ENCODE results near the gene TTLL6.

TTLL6 gene

GRCh38 chr17:48724251-48725003 is 92.6 kb downstream of the TTLL6 start:
- peaks cover 0 to 2% of the 10 kb centered on the region in 2 donors for H3K36me3 ChIP-seq (ENCODE audit: control insufficient read depth in 2 of 2, insufficient read depth in 2 of 2, low read length in 2 of 2)
- H3K9me3 ChIP-seq (ENCODE audit: control insufficient read depth in 2 of 2, low read length in 2 of 2), result no peaks in the 10 kb centered on the region
- H3K27ac ChIP-seq (ENCODE audit: low read depth in 2 of 2, low read length in 2 of 2), result peak overlapping the region; percentile 61 to 97
- H3K4me3 ChIP-seq (ENCODE audit: low read length in 2 of 2), result peak overlapping the region; percentile 70 to 78
- H3K27me3 ChIP-seq (ENCODE audit: control insufficient read depth in 2 of 2, insufficient read depth in 2 of 2, low read length in 2 of 2), result peaks cover 29 to 44% of the 10 kb centered on the region in 2 donors
- H3K4me1 ChIP-seq (ENCODE audit: control insufficient read depth in 2 of 2, insufficient read depth in 2 of 2, low read length in 2 of 2), result peaks cover 16 to 21% of the 10 kb centered on the region in 2 donors
- peak overlapping the region in 1 of 2 donors; percentile 87 for H3K9ac ChIP-seq (ENCODE audit: low read depth in 1 of 2, low read length in 2 of 2)

DNA sequence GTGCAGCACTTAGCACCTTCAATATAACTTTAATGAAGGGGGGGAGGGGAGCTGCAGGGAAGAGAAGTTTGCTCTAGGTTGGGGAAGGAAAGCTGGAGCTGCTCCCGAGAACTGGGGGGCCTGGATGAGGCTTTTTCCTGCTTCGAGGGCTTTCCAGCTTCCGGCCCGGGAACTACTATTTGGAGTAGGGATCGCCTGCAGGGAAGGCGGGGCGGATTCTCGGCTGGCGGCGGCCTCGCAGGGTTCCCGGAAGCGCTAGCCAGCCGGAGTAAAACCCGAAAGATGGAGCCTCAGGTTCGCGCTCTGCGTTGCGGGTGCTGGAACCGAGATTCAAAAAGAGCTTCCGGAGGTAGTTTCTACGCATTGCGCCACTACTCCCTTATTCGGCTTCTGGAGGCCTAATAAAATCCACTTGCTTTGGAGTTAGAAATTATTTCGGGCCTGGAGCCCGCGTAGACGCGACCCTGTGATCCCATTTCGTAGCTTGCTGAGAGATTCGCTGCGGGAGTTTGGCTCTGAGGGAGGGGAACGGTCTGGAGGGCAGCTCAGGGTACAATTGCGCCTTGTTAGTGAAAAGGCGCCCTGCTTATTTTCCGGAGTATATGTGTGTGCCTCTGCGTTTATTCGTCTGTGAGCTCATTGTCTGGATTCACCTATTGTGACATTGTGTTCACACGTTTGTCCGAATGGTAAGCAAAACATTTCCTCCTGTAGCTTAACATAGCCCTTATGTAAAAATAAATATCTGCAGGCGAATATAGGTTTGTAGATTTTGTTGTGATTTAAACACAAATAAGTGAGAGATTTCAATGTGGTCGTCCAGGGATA is 93.4 kb downstream of the TTLL6 start:
- Histone ChIP-seq H3K9me3 (ENCODE audit: control insufficient read depth in 2 of 2, low read length in 2 of 2) (no peaks in the 10 kb centered on the region), H3K27me3 (ENCODE audit: control insufficient read depth in 2 of 2, insufficient read depth in 2 of 2, low read length in 2 of 2) (peaks cover 34 to 47% of the 10 kb centered on the region in 2 donors), H3K27ac (ENCODE audit: low read depth in 2 of 2, low read length in 2 of 2) (peak overlapping the region; percentile 84 to 94), H3K4me3 (ENCODE audit: low read length in 2 of 2) (peak overlapping the region; percentile 70 to 76), H3K36me3 (ENCODE audit: control insufficient read depth in 2 of 2, insufficient read depth in 2 of 2, low read length in 2 of 2) (peaks cover 0 to 2% of the 10 kb centered on the region in 2 donors), H3K4me1 (ENCODE audit: control insufficient read depth in 2 of 2, insufficient read depth in 2 of 2, low read length in 2 of 2) (peaks cover 13 to 19% of the 10 kb centered on the region in 2 donors), H3K9ac (ENCODE audit: low read depth in 1 of 2, low read length in 2 of 2) (peak overlapping the region; percentile 10 to 87)

DNA sequence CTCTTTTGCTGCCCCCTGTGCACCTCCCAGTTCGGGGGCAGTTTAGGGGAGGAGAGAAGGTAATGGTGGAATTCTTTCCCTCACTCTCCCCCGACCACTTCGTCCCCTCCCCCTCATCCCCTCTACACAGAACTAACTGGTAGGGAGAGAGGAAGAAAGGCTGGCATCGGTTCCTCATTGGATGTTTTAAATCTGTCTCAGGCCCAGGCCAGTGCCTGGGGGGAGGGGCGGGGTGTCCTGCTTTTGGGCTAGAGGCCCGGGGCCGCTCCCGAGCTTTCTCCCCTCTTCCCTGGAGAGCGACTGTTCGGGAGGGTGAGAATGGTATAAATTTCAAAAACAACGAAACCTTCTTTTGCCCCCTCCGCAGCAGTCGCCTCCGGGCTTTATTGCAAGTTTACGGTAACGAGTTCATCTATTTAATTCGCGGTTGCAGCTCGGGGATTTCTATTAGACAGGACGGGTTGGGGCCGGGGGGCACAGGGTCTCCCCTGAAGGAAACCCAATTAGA is 94.1 kb downstream of the TTLL6 start, which contains the start of gene PRAC2:
Gene PRAC2 (plus strand): TSS at position 271 of the 508 bp plus-strand sequence. CDS start 1,226 bp downstream, outside the sequence.
- H3K4me3 ChIP-seq (ENCODE audit: low read length in 2 of 2), result peak within 1 kb of the TSS; percentile 70 to 76
- H3K36me3 ChIP-seq (ENCODE audit: control insufficient read depth in 2 of 2, insufficient read depth in 2 of 2, low read length in 2 of 2), result peaks cover 0 to 2% of the 10 kb centered on the region in 2 donors
- peaks cover 37 to 48% of the 10 kb centered on the region in 2 donors for H3K27me3 ChIP-seq (ENCODE audit: control insufficient read depth in 2 of 2, insufficient read depth in 2 of 2, low read length in 2 of 2)
- peaks cover 13 to 21% of the 10 kb centered on the region in 2 donors for H3K4me1 ChIP-seq (ENCODE audit: control insufficient read depth in 2 of 2, insufficient read depth in 2 of 2, low read length in 2 of 2)
- H3K9ac ChIP-seq (ENCODE audit: low read depth in 1 of 2, low read length in 2 of 2), result peak within 1 kb of the TSS; percentile 80 to 87
- no peaks in the 10 kb centered on the region for H3K9me3 ChIP-seq (ENCODE audit: control insufficient read depth in 2 of 2, low read length in 2 of 2)
- H3K27ac ChIP-seq (ENCODE audit: low read depth in 2 of 2, low read length in 2 of 2), result peak within 1 kb of the TSS; percentile 84 to 94

DNA sequence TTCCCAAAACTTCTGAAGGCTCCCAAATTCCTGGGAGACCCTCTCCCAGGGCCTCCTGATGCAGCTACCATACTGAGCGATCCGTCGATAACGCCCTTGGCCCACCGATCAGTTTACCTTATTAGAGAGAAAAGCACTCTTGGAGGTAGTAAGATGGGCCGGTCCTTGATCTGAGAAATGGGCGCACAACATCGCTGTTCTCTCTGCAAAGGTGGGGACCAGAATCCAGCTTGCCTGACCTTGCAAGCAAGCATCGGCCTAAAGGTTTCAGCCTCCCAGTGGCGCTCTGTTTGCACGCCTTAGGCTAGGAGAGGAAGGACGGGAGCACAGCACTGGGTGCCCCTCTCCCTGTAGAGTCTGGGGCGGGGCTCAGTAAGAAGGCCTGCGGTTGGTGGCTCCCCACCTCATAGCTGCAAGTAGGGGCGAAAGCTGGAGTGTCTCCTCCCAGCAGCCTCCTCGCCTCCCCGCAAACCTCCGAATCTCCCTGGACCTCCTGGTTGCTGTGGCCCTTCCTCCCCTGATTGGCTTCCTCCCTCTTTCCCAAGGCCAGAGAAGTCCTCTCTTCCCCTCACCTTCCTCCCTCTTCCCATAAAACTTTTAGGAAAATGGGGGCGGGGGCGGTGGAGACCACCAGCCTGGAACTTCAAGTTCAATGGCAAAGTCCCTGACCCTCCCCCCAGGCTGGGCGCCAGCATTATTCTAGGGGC is 94.7 kb downstream of the TTLL6 start, which contains the start of gene PRAC1:
Gene PRAC1 (minus strand): TSS at position 318 of the 707 bp plus-strand sequence. CDS start 126 bp downstream, at position 192.
- peak within 1 kb of the TSS; percentile 84 to 94 for H3K27ac ChIP-seq (ENCODE audit: low read depth in 2 of 2, low read length in 2 of 2)
- peaks cover 13 to 21% of the 10 kb centered on the region in 2 donors for H3K4me1 ChIP-seq (ENCODE audit: control insufficient read depth in 2 of 2, insufficient read depth in 2 of 2, low read length in 2 of 2)

GRCh38 chr17:48721009-48721402 is 96.0 kb downstream of the TTLL6 start:
- Histone ChIP-seq H3K9me3 (ENCODE audit: control insufficient read depth in 2 of 2, low read length in 2 of 2) (no peaks in the 10 kb centered on the region), H3K4me1 (ENCODE audit: control insufficient read depth in 2 of 2, insufficient read depth in 2 of 2, low read length in 2 of 2) (peaks cover 12 to 14% of the 10 kb centered on the region in 2 donors), H3K9ac (ENCODE audit: low read depth in 1 of 2, low read length in 2 of 2) (peak overlapping the region; percentile 80 to 87), H3K27me3 (ENCODE audit: control insufficient read depth in 2 of 2, insufficient read depth in 2 of 2, low read length in 2 of 2) (peaks cover 23 to 34% of the 10 kb centered on the region in 2 donors), H3K36me3 (ENCODE audit: control insufficient read depth in 2 of 2, insufficient read depth in 2 of 2, low read length in 2 of 2) (peaks cover 0 to under 1% of the 10 kb centered on the region in 2 donors), H3K27ac (ENCODE audit: low read depth in 2 of 2, low read length in 2 of 2) (peak overlapping the region; percentile 84 to 94), H3K4me3 (ENCODE audit: low read length in 2 of 2) (peak overlapping the region; percentile 70 to 76)

More for the DNA sequence above, 94.7 kb downstream of the TTLL6 start, which contains the start of gene PRAC1:
- H3K36me3 ChIP-seq (ENCODE audit: control insufficient read depth in 2 of 2, insufficient read depth in 2 of 2, low read length in 2 of 2), result peaks cover 0 to 2% of the 10 kb centered on the region in 2 donors
- H3K9ac ChIP-seq (ENCODE audit: low read depth in 1 of 2, low read length in 2 of 2), result peak within 1 kb of the TSS; percentile 80 to 87
- H3K27me3 ChIP-seq (ENCODE audit: control insufficient read depth in 2 of 2, insufficient read depth in 2 of 2, low read length in 2 of 2), result peaks cover 32 to 44% of the 10 kb centered on the region in 2 donors
- no peaks in the 10 kb centered on the region for H3K9me3 ChIP-seq (ENCODE audit: control insufficient read depth in 2 of 2, low read length in 2 of 2)
- peak within 1 kb of the TSS; percentile 70 to 76 for H3K4me3 ChIP-seq (ENCODE audit: low read length in 2 of 2)

- peaks cover 11 to 12% of the 10 kb centered on the region in 2 donors for H3K4me1 ChIP-seq (ENCODE audit: control insufficient read depth in 2 of 2, insufficient read depth in 2 of 2, low read length in 2 of 2)
- H3K27me3 ChIP-seq (ENCODE audit: control insufficient read depth in 2 of 2, insufficient read depth in 2 of 2, low read length in 2 of 2), result peaks cover 23 to 33% of the 10 kb centered on the region in 2 donors
- peak overlapping the region; percentile 70 to 76 for H3K4me3 ChIP-seq (ENCODE audit: low read length in 2 of 2)
- no peaks in the 10 kb centered on the region for H3K9me3 ChIP-seq (ENCODE audit: control insufficient read depth in 2 of 2, low read length in 2 of 2)
- peak overlapping the region; percentile 80 to 87 for H3K9ac ChIP-seq (ENCODE audit: low read depth in 1 of 2, low read length in 2 of 2)
- peak overlapping the region; percentile 84 to 94 for H3K27ac ChIP-seq (ENCODE audit: low read depth in 2 of 2, low read length in 2 of 2)
- no peaks in the 10 kb centered on the region for H3K36me3 ChIP-seq (ENCODE audit: control insufficient read depth in 2 of 2, insufficient read depth in 2 of 2, low read length in 2 of 2)
Measured at GRCh38 chr17:48720266-48721008, 96.6 kb downstream of the TTLL6 start.

DNA sequence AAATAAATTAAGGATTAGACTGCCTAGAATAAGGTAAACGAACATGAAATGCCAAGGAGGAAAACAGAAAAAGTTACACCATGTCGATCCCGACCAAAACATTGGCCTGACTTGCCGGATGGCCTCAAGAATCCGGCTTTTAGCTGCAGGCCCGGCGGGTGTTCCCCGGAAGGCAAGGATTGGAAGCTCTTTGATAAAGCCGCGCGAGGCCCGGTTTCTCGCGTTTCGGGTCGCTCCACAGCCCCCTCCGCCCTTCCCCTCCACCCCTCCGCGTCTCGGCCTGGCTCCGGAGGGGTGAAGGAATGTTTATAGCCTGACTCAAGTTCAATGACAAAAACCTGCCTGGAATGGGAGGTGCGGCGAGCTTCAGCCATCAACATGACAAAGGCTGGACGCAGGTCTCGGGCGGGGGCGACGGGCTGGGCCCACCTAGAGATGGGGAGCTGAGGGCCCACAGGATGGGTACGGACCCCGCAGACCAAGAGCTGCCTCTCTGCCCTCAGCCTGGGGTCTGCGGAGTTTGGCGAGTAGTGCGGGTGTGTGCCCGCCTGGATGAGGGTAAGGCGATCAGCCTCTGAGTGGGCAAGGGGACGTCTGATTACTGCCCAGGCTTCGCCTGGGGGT is 97.3 kb downstream of the TTLL6 start:
- Histone ChIP-seq H3K27ac (ENCODE audit: low read depth in 2 of 2, low read length in 2 of 2) (peak overlapping the region; percentile 84 to 94), H3K4me1 (ENCODE audit: control insufficient read depth in 2 of 2, insufficient read depth in 2 of 2, low read length in 2 of 2) (peaks cover 6 to 7% of the 10 kb centered on the region in 2 donors), H3K9me3 (ENCODE audit: control insufficient read depth in 2 of 2, low read length in 2 of 2) (no peaks in the 10 kb centered on the region), H3K36me3 (ENCODE audit: control insufficient read depth in 2 of 2, insufficient read depth in 2 of 2, low read length in 2 of 2) (no peaks in the 10 kb centered on the region), H3K27me3 (ENCODE audit: control insufficient read depth in 2 of 2, insufficient read depth in 2 of 2, low read length in 2 of 2) (peaks cover 23 to 33% of the 10 kb centered on the region in 2 donors), H3K9ac (ENCODE audit: low read depth in 1 of 2, low read length in 2 of 2) (peak overlapping the region; percentile 80 to 87), H3K4me3 (ENCODE audit: low read length in 2 of 2) (peak overlapping the region; percentile 70 to 76)

GRCh38 chr17:48718761-48719641 is 98.0 kb downstream of the TTLL6 start:
- H3K36me3 ChIP-seq (ENCODE audit: control insufficient read depth in 2 of 2, insufficient read depth in 2 of 2, low read length in 2 of 2), result no peaks in the 10 kb centered on the region
- H3K9ac ChIP-seq (ENCODE audit: low read depth in 1 of 2, low read length in 2 of 2), result peak overlapping the region; percentile 80 to 87
- peaks cover 23 to 33% of the 10 kb centered on the region in 2 donors for H3K27me3 ChIP-seq (ENCODE audit: control insufficient read depth in 2 of 2, insufficient read depth in 2 of 2, low read length in 2 of 2)
- peak overlapping the region; percentile 84 to 94 for H3K27ac ChIP-seq (ENCODE audit: low read depth in 2 of 2, low read length in 2 of 2)
- no peaks in the 10 kb centered on the region for H3K9me3 ChIP-seq (ENCODE audit: control insufficient read depth in 2 of 2, low read length in 2 of 2)
- H3K4me1 ChIP-seq (ENCODE audit: control insufficient read depth in 2 of 2, insufficient read depth in 2 of 2, low read length in 2 of 2), result peaks cover 4 to 6% of the 10 kb centered on the region in 2 donors
- H3K4me3 ChIP-seq (ENCODE audit: low read length in 2 of 2), result peak overlapping the region; percentile 70 to 76
